ENCODE data around the gene KCNK16. TPM values are rescaled to one million over a fixed set of nuclear protein-coding genes. Genes with fewer than 3 reads are reported as not detected.

Gene KCNK16
- total RNA-seq, 1 donor = not detected

GRCh38 chr6:39335780-39336545 lies 13.5 kb upstream of the KCNK16 start:
- DNase-seq (ENCODE audit: low read depth) = no peak
- no peak for TF ChIP-seq CTCF (IDR thresholded peaks at IDR 0.05; ENCODE audit: insufficient read depth, low read length)
- no peak overlapping the region for H3K4me3 ChIP-seq (ENCODE audit: low read depth, low read length)

- DNase-seq (ENCODE audit: low read depth) = no peak
- no peak overlapping the region for H3K4me3 ChIP-seq (ENCODE audit: low read depth, low read length)
- no peak for TF ChIP-seq CTCF (IDR thresholded peaks at IDR 0.05; ENCODE audit: insufficient read depth, low read length)
Observed at GRCh38 chr6:39333644-39334438, 11.3 kb upstream of the KCNK16 start.

- no peak for DNase-seq (ENCODE audit: low read depth)
- no peak for TF ChIP-seq CTCF (IDR thresholded peaks at IDR 0.05; ENCODE audit: insufficient read depth, low read length)
- no peak overlapping the region for H3K4me3 ChIP-seq (ENCODE audit: low read depth, low read length)
Observed at GRCh38 chr6:39330476-39330875, 8.0 kb upstream of the KCNK16 start.

- no peak overlapping the region for H3K4me3 ChIP-seq (ENCODE audit: low read depth, low read length)
- DNase-seq (ENCODE audit: low read depth) = no peak
- no peak for TF ChIP-seq CTCF (IDR thresholded peaks at IDR 0.05; ENCODE audit: insufficient read depth, low read length)
Observed at GRCh38 chr6:39330057-39330456, 7.6 kb upstream of the KCNK16 start.

GRCh38 chr6:39328066-39328465 lies 5.6 kb upstream of the KCNK16 start:
- TF ChIP-seq CTCF (IDR thresholded peaks at IDR 0.05; ENCODE audit: insufficient read depth, low read length) = no peak
- DNase-seq (ENCODE audit: low read depth) = no peak
- H3K4me3 ChIP-seq (ENCODE audit: low read depth, low read length) = no peak overlapping the region

GRCh38 chr6:39327507-39327906 lies 5.0 kb upstream of the KCNK16 start:
- no peak for DNase-seq (ENCODE audit: low read depth)
- TF ChIP-seq CTCF (IDR thresholded peaks at IDR 0.05; ENCODE audit: insufficient read depth, low read length) = no peak
- H3K4me3 ChIP-seq (ENCODE audit: low read depth, low read length) = no peak overlapping the region

All from fibroblast of the aortic adventitia (primary cell).